SK-N-SH (cell line): ENCODE data around the gene TBRG1. TPM values are rescaled to one million over a fixed set of nuclear protein-coding genes. Genes with fewer than 3 reads are reported as not detected.

Experiments used
- CTCF ChIA-PET: fragments of 300-600, 350-600 bp; formaldehyde crosslinking; extraction: SDS; loops from one replicate; lab custom pipeline; 2021; lab: Yijun Ruan, JAX
- POLR2A ChIA-PET: fragments of 350-600 bp; sonication (Branson Sonifier 250); formaldehyde crosslinking; extraction: SDS; loops from one replicate; lab custom pipeline; 2020; ENCODE audit warnings: antibody characterized with exemption, inconsistent platforms; lab: Yijun Ruan, JAX
- DNase-seq: peaks from one replicate; pipeline ENCODE4 v3.0.0; 2012
- H2AFZ ChIP-seq: fragments of 200-600 bp; sonication (generic); 2 replicates; pipeline ENCODE4 v1.8.1; 2016; ENCODE audit warnings: antibody characterized with exemption, mild to moderate bottlenecking, low read depth
- H3F3A ChIP-seq: fragments of 200-600 bp; sonication (generic); replicated peaks from 2 replicates; pipeline ENCODE3; 2016; ENCODE audit warnings: antibody characterized with exemption, mild to moderate bottlenecking; ENCODE audit not compliant: insufficient read depth
- H3K27ac ChIP-seq, 2 experiments: fragments of 200-500 bp in 1 of 2; fragments of 200-600 bp in 1 of 2; sonication (Bioruptor generic) in 1 of 2; sonication (generic), shearing (Covaris generic) in 1 of 2; 2 replicates each; pipeline versions ENCODE4 v1.5.1 to v1.6.1; 2014 to 2016; ENCODE audit warnings: low read depth in 2 of 2, inconsistent platforms in 1 of 2, low read length in 1 of 2, mild to moderate bottlenecking in 1 of 2, mixed read lengths in 1 of 2
- H3K27me3 ChIP-seq: fragments of 200-600 bp; sonication (generic), shearing (Covaris generic); 2 replicates; pipeline ENCODE4 v1.6.1; 2016; ENCODE audit warnings: mixed run types; ENCODE audit not compliant: insufficient read depth
- H3K36me3 ChIP-seq, 2 experiments: fragments of 200-500 bp in 1 of 2; fragments of 200-600 bp in 1 of 2; sonication (Bioruptor generic) in 1 of 2; sonication (generic) in 1 of 2; replicated peaks in 1 of 2; 2 replicates each; pipeline versions ENCODE3 to v1.5.1; 2014 to 2016; ENCODE audit warnings: low read length in 1 of 2, mild to moderate bottlenecking in 1 of 2; ENCODE audit not compliant: insufficient read depth in 2 of 2, control insufficient read depth in 1 of 2
- H3K4me1 ChIP-seq, 2 experiments: fragments of 200-500 bp in 1 of 2; fragments of 200-600 bp in 1 of 2; sonication (Bioruptor generic) in 1 of 2; sonication (generic), shearing (Covaris generic) in 1 of 2; 2 replicates each; pipeline versions ENCODE4 v1.5.1 to v1.6.1; 2014 to 2016; ENCODE audit warnings: low read depth in 1 of 2, low read length in 1 of 2, mixed run types in 1 of 2; ENCODE audit not compliant: insufficient read depth in 2 of 2, control insufficient read depth in 1 of 2
- H3K4me2 ChIP-seq: fragments of 200-600 bp; sonication (generic), shearing (Covaris generic); 2 replicates; pipeline ENCODE4 v1.6.1; 2017; ENCODE audit warnings: mixed run types
- H3K4me3 ChIP-seq, 2 experiments: fragments of 200-500 bp in 1 of 2; fragments of 200-600 bp in 1 of 2; sonication (Bioruptor generic) in 1 of 2; sonication (generic), shearing (Covaris generic) in 1 of 2; 2 replicates each; pipeline versions ENCODE4 v1.5.1 to v1.8.1; 2014 to 2016; ENCODE audit warnings: low read depth in 2 of 2, inconsistent platforms in 1 of 2, low read length in 1 of 2, mild to moderate bottlenecking in 1 of 2, mixed read lengths in 1 of 2, moderate library complexity in 1 of 2
- H3K79me2 ChIP-seq: fragments of 200-600 bp; sonication (generic); 2 replicates; pipeline ENCODE4 v1.8.1; 2017; ENCODE audit warnings: mild to moderate bottlenecking; ENCODE audit not compliant: insufficient read depth
- H3K9ac ChIP-seq: fragments of 200-600 bp; sonication (generic); 2 replicates; pipeline ENCODE4 v1.6.1; 2017; ENCODE audit warnings: mixed run types
- H3K9me2 ChIP-seq: fragments of 200-600 bp; sonication (generic); 2 replicates; pipeline ENCODE4 v1.6.1; 2017; ENCODE audit warnings: mixed run types
- H3K9me3 ChIP-seq: fragments of 200-600 bp; sonication (generic); 2 replicates; pipeline ENCODE4 v1.6.1; 2017; ENCODE audit warnings: mixed run types, mild to moderate bottlenecking, moderate library complexity
- H4K20me1 ChIP-seq: fragments of 200-600 bp; sonication (generic); 2 replicates; pipeline ENCODE4 v1.6.1; 2017; ENCODE audit warnings: mild to moderate bottlenecking, mixed run types; ENCODE audit not compliant: insufficient read depth
- CHD2 ChIP-seq: fragments of 150-350 bp; IDR thresholded peaks from 2 replicates; pipeline ENCODE4 v1.6.1; 2018; ENCODE audit warnings: low read length; ENCODE audit not compliant: partially characterized antibody
- EZH2phosphoT487 ChIP-seq: fragments of 200-600 bp; sonication (generic); IDR thresholded peaks from 2 replicates; pipeline ENCODE4 v1.6.1; 2017; ENCODE audit warnings: low read depth, mixed run types, mild to moderate bottlenecking, antibody characterized with exemption, moderate library complexity, borderline replicate concordance
- GATA2 ChIP-seq: sonication (generic); formaldehyde crosslinking; IDR thresholded peaks from 2 replicates; pipeline ENCODE4 v1.5.0; 2020; ENCODE audit warnings: mild to moderate bottlenecking, missing genetic modification reagents
- JUND ChIP-seq: IDR thresholded peaks from 2 replicates; pipeline ENCODE4 v1.4.0; 2012
- NFIC ChIP-seq: IDR thresholded peaks from 2 replicates; pipeline ENCODE4 v1.4.0; 2012; ENCODE audit warnings: borderline replicate concordance
- POLR2AphosphoS5 ChIP-seq: IDR thresholded peaks from 2 replicates; pipeline ENCODE4 v1.6.1; 2012; ENCODE audit warnings: low read depth, low read length
- RAD21 ChIP-seq: IDR thresholded peaks from 2 replicates; pipeline ENCODE4 v1.6.1; 2012; ENCODE audit warnings: mild to moderate bottlenecking, low read length
- RFX5 ChIP-seq: IDR thresholded peaks from 2 replicates; pipeline ENCODE4 v1.6.1; 2012; ENCODE audit warnings: mild to moderate bottlenecking, improper control_type of control experiment, low read length
- RXRA ChIP-seq: IDR thresholded peaks from 2 replicates; pipeline ENCODE4 v1.4.0; 2012; ENCODE audit warnings: low read depth, mild to moderate bottlenecking, borderline replicate concordance
- SIN3A ChIP-seq: IDR thresholded peaks from 2 replicates; pipeline ENCODE4 v1.6.1; 2012; ENCODE audit warnings: low read depth, mild to moderate bottlenecking, low read length, moderate library complexity, borderline replicate concordance
- TCF12 ChIP-seq: IDR thresholded peaks from 2 replicates; pipeline ENCODE4 v1.4.0; 2012
- WGBS: methylation state at CpG from one replicate; pipeline ENCODE4 v1.1.6; 2017; ENCODE audit warnings: low lambda C conversion rate; 5-methylcytosine and 5-hydroxymethylcytosine counted together
- polyA plus RNA-seq, 3 experiments: library from polyadenylated mRNA; depleted of rRNA; stranded (reverse); fragments of >200 nt; gene quantifications; 2 replicates each; pipeline ENCODE4 v1.2.3, GENCODE V29; 2012
- TF ChIP-seq, protein P1 (sequence below): fragments of 150-350 bp; IDR thresholded peaks from 2 replicates; pipeline ENCODE4 v1.6.1; 2017; ENCODE audit warnings: antibody characterized with exemption, low read length, low read depth, borderline replicate concordance
- TF ChIP-seq, protein P2 (sequence below): IDR thresholded peaks from 2 replicates; pipeline ENCODE4 v1.4.0; 2012; ENCODE audit warnings: low read depth, borderline replicate concordance
- TF ChIP-seq, protein P3 (sequence below): IDR thresholded peaks from 2 replicates; pipeline ENCODE4 v1.4.0; 2012; ENCODE audit warnings: low read depth
- TF ChIP-seq, protein P4 (sequence below): fragments of 150-350 bp; IDR thresholded peaks from 2 replicates; pipeline ENCODE4 v1.6.1; 2016; ENCODE audit warnings: mild to moderate bottlenecking, low read depth, low read length

The TBRG1 gene
- polyA plus RNA-seq, 1 of the 3 experiments (the other 2 are of a cell fraction): 22.0 TPM

DNA sequence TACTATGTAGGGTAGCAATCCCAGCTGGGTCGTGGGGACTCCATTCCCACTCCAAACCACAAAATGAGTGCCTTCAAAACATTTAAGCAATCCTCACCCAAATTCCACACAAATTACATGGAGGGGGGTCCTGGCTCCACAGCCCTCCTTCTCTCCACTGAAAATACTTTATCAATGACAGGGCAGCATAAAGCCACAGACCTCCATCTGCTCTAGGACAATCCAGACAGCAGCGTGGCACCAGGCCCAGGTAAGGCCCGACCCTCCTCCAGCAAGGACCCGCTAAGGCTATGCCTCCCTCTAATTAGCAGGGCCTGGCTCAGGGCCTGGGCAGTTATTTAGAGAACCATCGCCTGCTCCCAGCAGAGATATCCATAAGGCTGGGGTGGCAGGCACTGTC is 11.6 kb upstream of the TBRG1 start, which contains the start of gene PANX3 (continued):
- TF ChIP-seq RFX5 (no peak), RXRA (no peak)

DNA sequence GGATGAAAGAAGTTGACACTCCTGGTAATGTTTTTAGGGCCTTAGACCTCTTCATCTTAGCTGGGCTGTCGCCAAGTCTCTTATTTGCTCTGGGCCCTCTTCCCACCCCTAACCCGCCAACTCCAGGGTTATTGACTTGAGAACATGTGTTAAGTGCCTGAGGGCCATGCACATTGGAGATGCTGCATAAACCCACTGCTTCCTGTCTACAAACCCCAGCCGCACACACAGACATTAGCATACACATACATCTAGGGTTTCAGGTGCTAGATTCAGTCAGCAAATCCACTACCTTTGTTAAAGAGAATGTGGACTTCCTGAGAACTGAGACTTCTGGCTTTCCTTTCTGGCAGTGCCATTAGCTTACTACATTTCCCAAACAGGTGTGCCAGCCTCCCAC is 10.6 kb upstream of the TBRG1 start:
- TF ChIP-seq, protein P1, sequence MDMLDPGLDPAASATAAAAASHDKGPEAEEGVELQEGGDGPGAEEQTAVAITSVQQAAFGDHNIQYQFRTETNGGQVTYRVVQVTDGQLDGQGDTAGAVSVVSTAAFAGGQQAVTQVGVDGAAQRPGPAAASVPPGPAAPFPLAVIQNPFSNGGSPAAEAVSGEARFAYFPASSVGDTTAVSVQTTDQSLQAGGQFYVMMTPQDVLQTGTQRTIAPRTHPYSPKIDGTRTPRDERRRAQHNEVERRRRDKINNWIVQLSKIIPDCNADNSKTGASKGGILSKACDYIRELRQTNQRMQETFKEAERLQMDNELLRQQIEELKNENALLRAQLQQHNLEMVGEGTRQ: no peak
- TF ChIP-seq RFX5 (no peak), NFIC (no peak), POLR2AphosphoS5 (no peak), TCF12 (no peak), EZH2phosphoT487 (no peak), RAD21 (no peak), SIN3A (no peak), RXRA (no peak), JUND (no peak), GATA2 (no peak), CHD2 (no peak)
- TF ChIP-seq, protein P2, sequence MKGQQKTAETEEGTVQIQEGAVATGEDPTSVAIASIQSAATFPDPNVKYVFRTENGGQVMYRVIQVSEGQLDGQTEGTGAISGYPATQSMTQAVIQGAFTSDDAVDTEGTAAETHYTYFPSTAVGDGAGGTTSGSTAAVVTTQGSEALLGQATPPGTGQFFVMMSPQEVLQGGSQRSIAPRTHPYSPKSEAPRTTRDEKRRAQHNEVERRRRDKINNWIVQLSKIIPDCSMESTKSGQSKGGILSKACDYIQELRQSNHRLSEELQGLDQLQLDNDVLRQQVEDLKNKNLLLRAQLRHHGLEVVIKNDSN: no peak
- TF ChIP-seq, protein P3, sequence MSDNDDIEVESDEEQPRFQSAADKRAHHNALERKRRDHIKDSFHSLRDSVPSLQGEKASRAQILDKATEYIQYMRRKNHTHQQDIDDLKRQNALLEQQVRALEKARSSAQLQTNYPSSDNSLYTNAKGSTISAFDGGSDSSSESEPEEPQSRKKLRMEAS: no peak
- TF ChIP-seq, protein P4, sequence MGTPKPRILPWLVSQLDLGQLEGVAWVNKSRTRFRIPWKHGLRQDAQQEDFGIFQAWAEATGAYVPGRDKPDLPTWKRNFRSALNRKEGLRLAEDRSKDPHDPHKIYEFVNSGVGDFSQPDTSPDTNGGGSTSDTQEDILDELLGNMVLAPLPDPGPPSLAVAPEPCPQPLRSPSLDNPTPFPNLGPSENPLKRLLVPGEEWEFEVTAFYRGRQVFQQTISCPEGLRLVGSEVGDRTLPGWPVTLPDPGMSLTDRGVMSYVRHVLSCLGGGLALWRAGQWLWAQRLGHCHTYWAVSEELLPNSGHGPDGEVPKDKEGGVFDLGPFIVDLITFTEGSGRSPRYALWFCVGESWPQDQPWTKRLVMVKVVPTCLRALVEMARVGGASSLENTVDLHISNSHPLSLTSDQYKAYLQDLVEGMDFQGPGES: no peak
- TF ChIP-seq, all 33 proteins: peak for 0
- Histone ChIP-seq H3K4me3 (no peak overlapping the region), H2AFZ (no peak overlapping the region), H3K27me3 (peaks cover 15% of the 10 kb centered on the region; the same call in 1 of the 2 replicates), H3K36me3 (no peaks in the 10 kb centered on the region), H3K4me1 (no peaks in the 10 kb centered on the region), H3K9ac (no peak overlapping the region), H3K79me2 (no peaks in the 10 kb centered on the region), H3K27ac (no peak overlapping the region), H3F3A (no peaks in the 10 kb centered on the region), H3K9me2 (no peaks in the 10 kb centered on the region), H4K20me1 (no peaks in the 10 kb centered on the region), H3K4me2 (no peak overlapping the region), H3K9me3 (no peaks in the 10 kb centered on the region)
- no peak for DNase-seq
- CTCF ChIA-PET: interaction anchor here (0.9 to 1.5 kb wide), 2 partner anchors 26 to 27 kb away, joined by 4 read pairs; no protein-coding TSS in a partner anchor
- WGBS: 66% methylated on average over 3 of the region's 3 CpGs
- POLR2A ChIA-PET: no interaction called here
